Astrocyte of the spinal cord (primary cell): Measurements from ENCODE around the gene XRCC6.
"Not testable (repeated sequence)": the region's sequence is repeated elsewhere in the genome, so short reads cannot be mapped to it uniquely, and the experiment has no call there.

Experiments
- DNase-seq: peaks from one replicate; pipeline ENCODE4 v3.0.0; 2011; ENCODE audit warnings: low read depth, low spot score
- H3K4me3 ChIP-seq: 2 replicates; pipeline ENCODE4 v1.5.1; 2011; ENCODE audit warnings: low read depth, mild to moderate bottlenecking, low read length, moderate library complexity
- CTCF ChIP-seq: IDR thresholded peaks from 2 replicates; pipeline ENCODE4 v1.5.1; 2012; ENCODE audit warnings: low read depth, mild to moderate bottlenecking, low read length, inconsistent platforms
- in situ Hi-C: cut with HindIII; loops from 2 replicates; pipeline ENCODE4 v1.10.0; 2017; ENCODE audit warnings: low sequenced_read_pairs

Gene XRCC6

GRCh38 chr22:41659941-41660340 is 38.8 kb downstream of the XRCC6 start:
- H3K4me3 ChIP-seq, result no peak overlapping the region
- no peak for TF ChIP-seq CTCF
- DNase-seq, result no peak
- in situ Hi-C loops, result no loop called here

GRCh38 chr22:41660416-41660815 is 39.3 kb downstream of the XRCC6 start:
- in situ Hi-C loops, result no loop called here
- no peak for DNase-seq
- H3K4me3 ChIP-seq, result no peak overlapping the region
- no peak for TF ChIP-seq CTCF

- H3K4me3 ChIP-seq, result no peak overlapping the region
- DNase-seq, result no peak
- no peak for TF ChIP-seq CTCF
- in situ Hi-C loops, result no loop called here
Observed at GRCh38 chr22:41661088-41661487, 40.0 kb downstream of the XRCC6 start.

GRCh38 chr22:41661713-41662112 is 40.6 kb downstream of the XRCC6 start:
- DNase-seq, result no peak
- H3K4me3 ChIP-seq, result no peak overlapping the region
- in situ Hi-C loops, result no loop called here
- no peak for TF ChIP-seq CTCF

GRCh38 chr22:41663594-41663993 is 42.5 kb downstream of the XRCC6 start:
- DNase-seq, H3K4me3 ChIP-seq, in situ Hi-C loops: not testable (repeated sequence)

- no peak for TF ChIP-seq CTCF
- in situ Hi-C loops, result no loop called here
- no peak overlapping the region for H3K4me3 ChIP-seq
- DNase-seq, result no peak
Observed at GRCh38 chr22:41664490-41664889, 43.4 kb downstream of the XRCC6 start.

GRCh38 chr22:41664951-41665350 is 43.9 kb downstream of the XRCC6 start:
- TF ChIP-seq CTCF, result no peak
- in situ Hi-C loops, result no loop called here
- H3K4me3 ChIP-seq, result no peak overlapping the region
- no peak for DNase-seq
